HG03060 (cell line): ENCODE data around the gene CCDC127.
"Not testable (repeated sequence)": the region's sequence is repeated elsewhere in the genome, so short reads cannot be mapped to it uniquely, and the experiment has no call there.

ENCODE experiments used
- ATAC-seq: cut with Tn5 transposase; IDR thresholded peaks from one replicate; pipeline ENCODE4 v1.9.1; 2021; ENCODE audit warnings: low read depth, moderate number of reproducible peaks; ENCODE audit not compliant: unreplicated experiment

CCDC127 gene

GRCh38 chr5:174876-175465, 43.0 kb downstream of the CCDC127 start:
- no peak for ATAC-seq

- no peak for ATAC-seq
These were observed 43.7 kb downstream of the CCDC127 start for GRCh38 chr5:174291-174600.

GRCh38 chr5:173392-174290, 44.3 kb downstream of the CCDC127 start:
- ATAC-seq, result no peak

GRCh38 chr5:172841-173251, 45.1 kb downstream of the CCDC127 start:
- no peak for ATAC-seq

GRCh38 chr5:172421-172820, 45.5 kb downstream of the CCDC127 start:
- ATAC-seq, result no peak

- no peak for ATAC-seq
These were observed 46.1 kb downstream of the CCDC127 start for GRCh38 chr5:171801-172331.

- no peak for ATAC-seq
These were observed 46.8 kb downstream of the CCDC127 start for GRCh38 chr5:170971-171800.

- no peak for ATAC-seq
These were observed 48.2 kb downstream of the CCDC127 start for GRCh38 chr5:169728-170094.

GRCh38 chr5:169071-169727, 48.8 kb downstream of the CCDC127 start:
- ATAC-seq, result no peak

- no peak for ATAC-seq
These were observed 49.8 kb downstream of the CCDC127 start for GRCh38 chr5:167982-168660.

- no peak for ATAC-seq
These were observed 50.4 kb downstream of the CCDC127 start for GRCh38 chr5:167511-167910.

GRCh38 chr5:166441-167372, 51.2 kb downstream of the CCDC127 start:
- no peak for ATAC-seq

GRCh38 chr5:164783-165182, 53.2 kb downstream of the CCDC127 start:
- not testable (repeated sequence) for ATAC-seq

- no peak for ATAC-seq
These were observed 53.7 kb downstream of the CCDC127 start for GRCh38 chr5:164244-164643.

GRCh38 chr5:163841-164240, 54.1 kb downstream of the CCDC127 start:
- ATAC-seq, result no peak

- ATAC-seq, result no peak
These were observed 54.7 kb downstream of the CCDC127 start for GRCh38 chr5:163338-163620.

- no peak for ATAC-seq
These were observed 55.2 kb downstream of the CCDC127 start for GRCh38 chr5:162565-163337.

- ATAC-seq, result no peak
These were observed 55.8 kb downstream of the CCDC127 start for GRCh38 chr5:162190-162564.

GRCh38 chr5:161803-162110, 56.2 kb downstream of the CCDC127 start:
- ATAC-seq, result no peak
